H9 (cell line): Measurements from ENCODE around the gene HS3ST1. TPM values are rescaled to one million over a fixed set of nuclear protein-coding genes. Genes with fewer than 3 reads are reported as not detected.

ENCODE experiments used
- DNase-seq: peaks from one replicate; pipeline ENCODE4 v3.0.0-alpha.2; 2017
- H2AFZ ChIP-seq: one replicate; pipeline ENCODE4 v1.6.1; 2013; ENCODE audit warnings: mild to moderate bottlenecking, low read length, control low read depth, moderate library complexity
- H2AK5ac ChIP-seq: 2 replicates; pipeline ENCODE4 v1.6.1; 2013; ENCODE audit warnings: low read length, control low read depth, mixed read lengths; ENCODE audit not compliant: insufficient read length
- H2BK120ac ChIP-seq: one replicate; pipeline ENCODE4 v1.6.1; 2013; ENCODE audit warnings: low read depth, mild to moderate bottlenecking, low read length, control low read depth, inconsistent platforms; ENCODE audit not compliant: poor library complexity, severe bottlenecking
- H2BK12ac ChIP-seq: 2 replicates; pipeline ENCODE4 v1.6.1; 2013; ENCODE audit warnings: low read length, control low read depth, mixed read lengths, low read depth; ENCODE audit not compliant: insufficient read length
- H2BK15ac ChIP-seq: 2 replicates; pipeline ENCODE4 v1.6.1; 2013; ENCODE audit warnings: low read depth, low read length, control low read depth
- H2BK20ac ChIP-seq: one replicate; pipeline ENCODE4 v1.6.1; 2013; ENCODE audit warnings: low read depth, mild to moderate bottlenecking, low read length, control low read depth, inconsistent platforms; ENCODE audit not compliant: poor library complexity, severe bottlenecking
- H2BK5ac ChIP-seq: 2 replicates; pipeline ENCODE4 v1.6.1; 2013; ENCODE audit warnings: low read length, control low read depth, mixed read lengths; ENCODE audit not compliant: insufficient read length
- H3K14ac ChIP-seq: 2 replicates; pipeline ENCODE4 v1.6.1; 2013; ENCODE audit warnings: low read length, control low read depth; ENCODE audit not compliant: insufficient read depth
- H3K18ac ChIP-seq: 2 replicates; pipeline ENCODE4 v1.6.1; 2013; ENCODE audit warnings: low read depth, mild to moderate bottlenecking, mixed read lengths, low read length, control low read depth; ENCODE audit not compliant: insufficient read length
- H3K23ac ChIP-seq: 2 replicates; pipeline ENCODE4 v1.6.1; 2013; ENCODE audit warnings: low read length, control low read depth, mixed read lengths, low read depth; ENCODE audit not compliant: insufficient read length
- H3K23me2 ChIP-seq: 2 replicates; pipeline ENCODE4 v1.6.1; 2013; ENCODE audit warnings: low read depth, mild to moderate bottlenecking, mixed read lengths, low read length, control low read depth; ENCODE audit not compliant: insufficient read length, poor library complexity, severe bottlenecking
- H3K27ac ChIP-seq: 2 replicates; pipeline ENCODE4 v1.5.1; 2013; ENCODE audit warnings: low read length, control low read depth, mixed read lengths, low read depth; ENCODE audit not compliant: insufficient read length
- H3K27me3 ChIP-seq: 2 replicates; pipeline ENCODE4 v1.6.1; 2013; ENCODE audit warnings: low read length, control low read depth, inconsistent platforms; ENCODE audit not compliant: insufficient read depth
- H3K4ac ChIP-seq: 2 replicates; pipeline ENCODE4 v1.6.1; 2013; ENCODE audit warnings: low read depth, mild to moderate bottlenecking, control low read depth, inconsistent platforms, low read length, moderate library complexity
- H3K4me1 ChIP-seq: 2 replicates; pipeline ENCODE4 v1.6.1; 2013; ENCODE audit warnings: low read length, control low read depth, inconsistent platforms; ENCODE audit not compliant: insufficient read depth
- H3K4me2 ChIP-seq: 2 replicates; pipeline ENCODE4 v1.6.1; 2013; ENCODE audit warnings: low read length, control low read depth, mixed read lengths; ENCODE audit not compliant: insufficient read length, insufficient read depth
- H3K56ac ChIP-seq: 2 replicates; pipeline ENCODE4 v1.6.1; 2013; ENCODE audit warnings: low read depth, mild to moderate bottlenecking, mixed read lengths, low read length, control low read depth; ENCODE audit not compliant: insufficient read length
- H3K79me1 ChIP-seq: 2 replicates; pipeline ENCODE4 v1.6.1; 2013; ENCODE audit warnings: low read depth, mild to moderate bottlenecking, moderate library complexity, low read length, control low read depth, inconsistent platforms; ENCODE audit not compliant: insufficient read depth, poor library complexity, severe bottlenecking
- H3K79me2 ChIP-seq: 2 replicates; pipeline ENCODE4 v1.6.1; 2013; ENCODE audit warnings: low read length, control low read depth, inconsistent platforms; ENCODE audit not compliant: insufficient read depth
- H3K9ac ChIP-seq: 2 replicates; pipeline ENCODE4 v1.6.1; 2013; ENCODE audit warnings: low read length, control low read depth, mixed read lengths; ENCODE audit not compliant: insufficient read length; ENCODE audit errors: extremely low read depth
- H3K9me3 ChIP-seq: one replicate; pipeline ENCODE4 v1.6.1; 2013; ENCODE audit warnings: low read depth, low read length, inconsistent platforms; ENCODE audit not compliant: control insufficient read depth
- H3T11ph ChIP-seq: one replicate; pipeline ENCODE4 v1.6.1; 2013; ENCODE audit warnings: mild to moderate bottlenecking, low read length, control low read depth, inconsistent platforms
- H4K20me1 ChIP-seq: one replicate; pipeline ENCODE4 v1.6.1; 2013; ENCODE audit not compliant: control insufficient read depth, insufficient read length, insufficient read depth
- H4K5ac ChIP-seq: 2 replicates; pipeline ENCODE4 v1.6.1; 2013; ENCODE audit warnings: low read depth, mild to moderate bottlenecking, mixed read lengths, low read length, control low read depth; ENCODE audit not compliant: insufficient read length
- H4K8ac ChIP-seq: replicated peaks from 2 replicates; pipeline ENCODE4 v1.6.1; 2013; ENCODE audit warnings: low read length, control low read depth, mixed read lengths, low read depth; ENCODE audit not compliant: insufficient read length
- H4K91ac ChIP-seq: 2 replicates; pipeline ENCODE4 v1.6.1; 2013; ENCODE audit warnings: low read depth, mild to moderate bottlenecking, moderate library complexity, mixed read lengths, low read length, control low read depth; ENCODE audit not compliant: insufficient read length
- H3K27ac Mint-ChIP-seq, 3 experiments: 2 replicates in 2 of 3; 3 replicates in 1 of 3; pipeline ENCODE4 v1.8.0; 2020 to 2021; ENCODE audit warnings: mixed read lengths in 3 of 3, mild to moderate bottlenecking in 1 of 3, moderate library complexity in 1 of 3
- H3K27me3 Mint-ChIP-seq: 2 replicates; pipeline ENCODE4 v1.8.0; 2021; ENCODE audit warnings: low read depth, mild to moderate bottlenecking, moderate library complexity, mixed read lengths
- H3K36me3 Mint-ChIP-seq, 3 experiments: 2 replicates in 2 of 3; 3 replicates in 1 of 3; pipeline ENCODE4 v1.8.0; 2020 to 2021; ENCODE audit warnings: low read depth in 3 of 3, mixed read lengths in 3 of 3; ENCODE audit not compliant: insufficient read depth in 1 of 3
- H3K4me1 Mint-ChIP-seq, 2 experiments: 2 replicates each; pipeline ENCODE4 v1.8.0; 2020; ENCODE audit warnings: mixed read lengths in 2 of 2
- H3K4me3 Mint-ChIP-seq, 2 experiments: 2 replicates in 1 of 2; 3 replicates in 1 of 2; pipeline ENCODE4 v1.8.0; 2020 to 2021; ENCODE audit warnings: mild to moderate bottlenecking in 2 of 2, mixed read lengths in 2 of 2, moderate library complexity in 1 of 2
- H3K9me3 Mint-ChIP-seq, 2 experiments: 2 replicates in 1 of 2; 3 replicates in 1 of 2; pipeline ENCODE4 v1.8.0; 2020; ENCODE audit warnings: mild to moderate bottlenecking in 2 of 2, mixed read lengths in 2 of 2, moderate library complexity in 1 of 2
- CTCF ChIP-seq: fragments of 200-600 bp; sonication (generic); conservative IDR thresholded peaks from 3 replicates; pipeline ENCODE4 v1.8.0; 2021; ENCODE audit warnings: antibody characterized with exemption, mild to moderate bottlenecking
- WGBS: extraction: QIAGEN DNeasy Blood & Tissue Kit; methylation state at CpG from one replicate; pipeline ENCODE4 v1.1.7; 2013; ENCODE audit warnings: missing lambda C conversion rate, low lambda C conversion rate, mixed read lengths; ENCODE audit not compliant: insufficient read length; ENCODE audit errors: extremely low coverage; 5-methylcytosine and 5-hydroxymethylcytosine counted together
- total RNA-seq: library from RNA; stranded (reverse); gene quantifications from 2 replicates; pipeline ENCODE4 v1.2.1, GENCODE V29; 2021

The HS3ST1 gene
- total RNA-seq, 1 experiment from 2014 or later = 0.04 TPM

GRCh38 chr4:11429699-11430045 is 978 bp upstream of the HS3ST1 start:
- Mint-ChIP-seq H3K4me1 (peaks cover 12 to 13% of the 10 kb centered on the region in 2 experiments), H3K36me3 (no peaks in the 10 kb centered on the region), H3K4me3 (peak overlapping the region; percentile 76 to 78), H3K9me3 (no peaks in the 10 kb centered on the region), H3K27me3 (peaks cover 70% of the 10 kb centered on the region), H3K27ac (no peak overlapping the region)
- H3T11ph ChIP-seq = no peak overlapping the region
- no peak overlapping the region for H4K5ac ChIP-seq
- no peak overlapping the region for H3K18ac ChIP-seq
- H2BK12ac ChIP-seq = no peak overlapping the region
- H2BK5ac ChIP-seq = no peak overlapping the region
- H3K4me2 ChIP-seq = peak overlapping the region; percentile 57
- no peak for DNase-seq
- no peak overlapping the region for H2AFZ ChIP-seq
- no CpG with 5 or more reads among the region's 8 CpGs for WGBS
- H3K23ac ChIP-seq = no peak overlapping the region
- H3K27ac ChIP-seq = no peak overlapping the region
- H3K9ac ChIP-seq = no peak overlapping the region
- H4K8ac ChIP-seq = no peak overlapping the region
- H2BK20ac ChIP-seq = no peak overlapping the region
- no peak overlapping the region for H3K56ac ChIP-seq
- H3K4ac ChIP-seq = no peak overlapping the region
- no peaks in the 10 kb centered on the region for H3K9me3 ChIP-seq
- no peak overlapping the region for H2BK120ac ChIP-seq
- no peak overlapping the region for H2AK5ac ChIP-seq
- peaks cover 22% of the 10 kb centered on the region; the same call in 1 of the 2 replicates for H3K27me3 ChIP-seq
- no peak for TF ChIP-seq CTCF
- no peaks in the 10 kb centered on the region for H3K79me2 ChIP-seq
- no peaks in the 10 kb centered on the region for H4K20me1 ChIP-seq
- peaks cover 25% of the 10 kb centered on the region for H3K23me2 ChIP-seq
- H3K4me1 ChIP-seq = 0 out of 2 replicates have a peak, but pooled peaks cover 2% of the 10 kb centered on the region
- H3K14ac ChIP-seq = no peak overlapping the region
- H3K79me1 ChIP-seq = no peaks in the 10 kb centered on the region
- H2BK15ac ChIP-seq = no peak overlapping the region
- H4K91ac ChIP-seq = no peak overlapping the region
